Urinary bladder (tissue), 4 donors: ENCODE data around the gene C5AR2. TPM values are rescaled to one million over a fixed set of nuclear protein-coding genes. Genes with fewer than 3 reads are reported as not detected.
"Not testable (repeated sequence)": the region's sequence is repeated elsewhere in the genome, so short reads cannot be mapped to it uniquely, and the experiment has no call there.

Source experiments
- DNase-seq: peaks from one replicate; pipeline ENCODE4 v3.0.0-alpha.2; 2015; ENCODE audit errors: extremely low spot score
- H3K27ac ChIP-seq: one replicate; pipeline ENCODE4 v1.5.1; 2013; ENCODE audit warnings: low read depth, mild to moderate bottlenecking, moderate library complexity
- H3K36me3 ChIP-seq: one replicate; pipeline ENCODE4 v1.6.1; 2013; ENCODE audit warnings: mild to moderate bottlenecking, moderate library complexity; ENCODE audit not compliant: insufficient read depth
- H3K4me1 ChIP-seq: one replicate; pipeline ENCODE4 v1.6.1; 2013; ENCODE audit warnings: mild to moderate bottlenecking, moderate library complexity; ENCODE audit not compliant: insufficient read depth
- H3K4me3 ChIP-seq: one replicate; pipeline ENCODE4 v1.5.1; 2013; ENCODE audit warnings: low read depth, low read length
- WGBS: extraction: QIAGEN DNeasy Blood & Tissue Kit; methylation state at CpG from one replicate; pipeline ENCODE4 v1.1.7; 2013; 5-methylcytosine and 5-hydroxymethylcytosine counted together
- polyA plus RNA-seq: library from polyadenylated mRNA; stranded (reverse); fragments of 200-250 nt; gene quantifications from one replicate; pipeline ENCODE4 v1.2.3, GENCODE V29; 2013
- total RNA-seq: library from RNA; depleted of rRNA; stranded (reverse); fragments of >200 nt; gene quantifications from one replicate; pipeline ENCODE4 v1.2.3, GENCODE V29; 2014
- donor health status: healthy with polysubstance abuse.
- donor health status: healthy.

C5AR2 gene
- total and polyA plus RNA-seq, 2 donors: 0.85 to 4.9 TPM

DNA sequence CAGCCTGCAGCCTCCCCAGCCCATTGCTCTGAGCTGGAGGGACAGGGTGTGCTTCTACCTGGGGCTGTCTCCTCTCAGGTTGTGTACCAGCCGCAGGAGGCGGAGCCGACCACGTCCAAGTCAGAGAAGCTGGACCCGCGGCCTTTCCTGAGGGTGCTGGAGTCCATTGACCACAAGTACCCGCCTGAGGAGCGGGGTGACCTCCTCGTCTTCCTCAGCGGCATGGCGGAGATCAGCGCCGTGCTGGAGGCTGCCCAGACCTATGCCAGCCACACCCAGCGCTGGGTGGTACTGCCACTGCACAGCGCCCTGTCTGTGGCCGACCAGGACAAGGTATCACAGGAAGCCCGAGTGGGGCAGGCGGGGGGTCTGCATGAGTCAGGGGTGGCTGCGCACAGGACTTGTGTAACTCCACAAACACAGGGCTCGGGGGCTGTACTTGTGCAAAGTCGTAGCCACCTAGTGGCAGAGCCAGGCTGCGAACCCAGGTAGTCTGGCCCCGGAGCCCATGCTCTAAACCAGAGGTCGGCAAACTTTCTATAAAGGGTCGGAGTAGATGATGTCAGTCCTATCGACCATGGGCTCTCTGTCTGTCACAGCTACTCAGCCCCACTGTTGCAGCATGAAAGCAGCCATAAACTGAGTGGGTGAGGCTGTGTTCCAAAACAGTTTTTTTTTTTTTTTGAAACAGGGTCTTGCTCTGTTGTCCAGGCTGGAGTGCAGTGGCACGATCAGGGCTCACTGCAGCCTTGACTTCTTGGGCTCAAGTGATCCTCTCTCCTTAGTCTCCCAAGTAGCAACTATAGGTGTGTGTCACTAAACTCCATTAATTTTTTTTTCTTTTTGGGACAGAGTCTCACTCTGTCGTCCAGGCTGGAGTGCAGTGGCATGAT lies 26.1 kb downstream of the C5AR2 start:
- Histone ChIP-seq H3K36me3 (peaks cover 17% of the 10 kb centered on the region), H3K4me3 (no peak overlapping the region), H3K27ac (no peak overlapping the region), H3K4me1 (no peaks in the 10 kb centered on the region)
- no peak for DNase-seq
- 96% methylated on average over 28 of the region's 28 CpGs for WGBS

DNA sequence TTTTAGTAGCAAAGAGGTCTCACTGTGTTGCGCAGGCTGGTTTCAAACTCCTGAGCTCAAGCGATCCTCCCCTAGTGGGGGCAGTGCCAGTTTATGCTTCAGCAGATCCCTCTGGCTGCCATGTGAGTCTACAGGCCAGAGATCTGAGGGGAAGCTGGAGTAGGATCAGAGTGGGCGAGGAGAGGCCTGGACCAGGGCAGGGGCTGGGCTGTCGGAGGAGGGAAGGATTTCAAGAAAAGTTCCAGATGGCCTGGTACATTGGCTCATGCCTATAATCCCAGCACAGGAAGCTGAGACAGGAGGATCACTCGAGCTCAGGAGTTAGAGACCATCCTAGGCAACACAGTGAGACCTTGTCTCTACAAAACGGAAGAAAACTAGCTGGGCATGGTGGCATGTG lies 27.0 kb downstream of the C5AR2 start:
- DNase-seq: no peak
- Histone ChIP-seq H3K36me3 (peaks cover 15% of the 10 kb centered on the region), H3K4me1 (no peaks in the 10 kb centered on the region), H3K27ac (no peak overlapping the region), H3K4me3 (no peak overlapping the region)
- WGBS: 76% methylated on average over 6 of the region's 6 CpGs

DNA sequence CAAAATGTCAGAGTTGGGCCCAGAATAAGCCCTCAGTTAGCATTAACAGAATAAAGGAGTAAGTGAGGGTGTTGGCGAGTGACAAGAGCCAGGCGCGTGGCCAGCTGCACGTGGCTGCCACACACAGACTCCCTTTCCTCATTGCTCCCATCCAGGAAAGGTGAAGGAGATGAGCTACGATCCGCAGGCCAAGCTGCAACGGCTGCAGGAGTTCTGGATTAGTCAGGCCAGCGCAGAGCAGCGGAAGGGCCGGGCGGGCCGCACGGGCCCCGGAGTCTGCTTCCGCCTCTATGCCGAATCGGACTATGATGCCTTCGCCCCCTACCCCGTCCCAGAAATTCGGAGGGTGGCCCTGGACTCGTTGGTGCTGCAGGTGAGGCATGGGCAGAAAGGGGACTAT lies 30.3 kb downstream of the C5AR2 start:
- Histone ChIP-seq H3K4me1 (no peaks in the 10 kb centered on the region), H3K36me3 (peaks cover 11% of the 10 kb centered on the region), H3K27ac (no peak overlapping the region), H3K4me3 (no peak overlapping the region)
- 93% methylated on average over 21 of the region's 21 CpGs for WGBS
- DNase-seq: no peak

DNA sequence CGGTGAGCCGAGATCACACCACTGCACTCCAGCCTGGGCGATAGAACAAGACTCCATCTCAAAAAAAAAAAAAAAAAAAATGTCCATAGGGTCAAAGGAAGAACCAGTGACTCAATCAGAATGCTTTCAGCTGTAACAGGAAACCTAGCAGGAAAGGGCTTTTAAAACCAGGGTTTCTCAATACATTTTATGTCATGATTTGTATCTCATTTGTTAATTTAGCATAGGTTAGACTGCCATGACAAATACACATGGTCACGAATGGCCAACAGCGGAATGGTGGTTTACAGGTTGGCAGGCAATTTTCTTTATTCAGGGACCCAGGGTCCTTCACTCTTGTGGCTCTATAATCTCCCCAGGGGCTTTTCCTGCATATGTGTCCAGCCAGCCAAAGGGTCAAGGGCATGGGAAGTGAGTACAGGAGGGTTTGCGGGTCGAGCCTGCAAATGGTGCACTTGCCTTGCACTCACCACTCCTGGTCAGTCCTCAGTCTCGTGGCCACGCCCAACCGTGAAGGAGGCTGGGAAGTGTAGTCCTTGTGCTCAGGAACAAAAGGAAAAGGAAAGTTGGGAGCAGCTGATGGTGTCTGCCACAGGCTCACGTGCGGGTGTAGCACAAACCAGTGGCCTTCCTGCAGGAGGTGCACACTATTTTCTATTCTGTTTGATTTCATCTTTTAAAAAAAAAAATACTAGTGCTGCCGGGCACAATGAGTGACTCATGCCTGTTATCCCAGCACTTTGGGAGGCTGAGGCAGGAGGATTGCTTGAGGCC lies 32.0 kb downstream of the C5AR2 start:
- H3K36me3 ChIP-seq: peaks cover 7% of the 10 kb centered on the region
- DNase-seq: no peak
- no peak overlapping the region for H3K27ac ChIP-seq
- 88% methylated on average over 13 of the region's 13 CpGs for WGBS
- H3K4me1 ChIP-seq: no peaks in the 10 kb centered on the region
- H3K4me3 ChIP-seq: no peak overlapping the region

DNA sequence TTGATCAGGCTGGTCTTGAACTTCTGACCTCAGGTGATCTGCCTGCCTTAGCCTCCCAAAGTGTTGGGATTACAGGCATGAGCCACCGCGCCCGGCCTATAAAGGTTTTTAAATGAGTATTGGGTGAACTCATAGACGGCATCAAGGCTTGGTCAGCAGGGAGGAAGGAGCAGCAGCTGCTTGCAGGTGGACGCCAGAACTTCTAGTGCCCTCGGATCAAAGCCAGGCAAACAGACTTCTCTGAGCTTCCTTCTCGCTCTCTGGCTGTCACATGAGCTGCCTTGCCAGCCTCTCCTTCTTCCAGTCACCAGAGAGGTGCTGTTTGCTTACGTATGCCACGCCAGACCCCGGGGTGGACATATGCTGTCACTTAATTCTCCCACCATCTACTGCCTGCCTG lies 33.5 kb downstream of the C5AR2 start:
- H3K4me1 ChIP-seq, H3K36me3 ChIP-seq, H3K27ac ChIP-seq, DNase-seq, H3K4me3 ChIP-seq: not testable (repeated sequence)
- 83% methylated on average over 10 of the region's 10 CpGs for WGBS

DNA sequence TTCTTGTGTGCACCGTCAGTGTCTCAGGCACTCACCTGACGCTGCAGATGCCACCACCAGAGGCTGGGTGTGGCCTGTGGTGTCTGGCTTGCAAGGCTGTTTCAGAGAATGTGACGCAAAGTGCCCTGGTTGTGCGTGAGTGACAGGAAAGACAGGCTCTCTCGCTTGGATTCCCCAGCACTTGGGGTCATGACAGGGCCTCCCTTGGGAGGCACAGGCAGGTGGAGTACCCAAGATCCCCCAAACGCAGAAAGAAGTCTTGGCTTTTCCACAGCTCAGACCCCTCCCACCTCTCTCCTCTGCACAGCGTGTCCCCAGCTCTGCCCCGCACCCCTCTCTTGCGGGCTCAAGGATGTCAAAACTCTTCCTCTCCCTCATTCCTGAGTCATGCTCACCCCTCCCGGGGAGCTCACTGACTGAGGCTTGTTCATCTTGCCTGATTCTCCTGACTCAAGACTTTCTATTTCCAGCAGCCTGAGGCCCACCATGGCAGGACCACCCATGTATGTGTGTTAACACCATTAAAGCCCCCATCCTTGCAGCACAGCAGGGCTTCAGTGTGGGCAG lies 38.2 kb downstream of the C5AR2 start:
- Histone ChIP-seq H3K4me1 (no peaks in the 10 kb centered on the region), H3K36me3 (peaks cover 5% of the 10 kb centered on the region), H3K4me3 (no peak overlapping the region), H3K27ac (no peak overlapping the region)
- 77% methylated on average over 10 of the region's 10 CpGs for WGBS
- DNase-seq: no peak

DNA sequence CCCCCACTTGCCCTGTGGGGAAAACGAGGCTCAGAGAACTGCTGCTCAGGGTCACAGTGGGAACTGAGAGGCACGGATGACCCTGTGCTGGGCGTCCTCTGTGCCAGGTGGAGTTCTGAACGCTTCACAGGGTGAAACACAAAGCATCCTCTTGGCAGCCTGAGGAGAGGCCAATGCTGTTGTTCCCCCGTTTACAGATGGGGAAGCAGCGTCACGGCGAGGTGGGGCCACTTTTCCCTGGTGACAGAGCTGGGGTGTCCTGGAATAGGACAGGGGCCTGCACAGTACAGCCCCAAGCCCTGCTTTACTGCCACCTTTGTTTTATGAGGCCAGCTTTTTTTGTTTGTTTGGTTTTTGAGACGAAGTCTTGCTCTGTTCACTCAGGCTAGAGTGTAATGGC lies 39.3 kb downstream of the C5AR2 start:
- Histone ChIP-seq H3K27ac (no peak overlapping the region), H3K4me1 (no peaks in the 10 kb centered on the region), H3K36me3 (peaks cover 7% of the 10 kb centered on the region), H3K4me3 (no peak overlapping the region)
- DNase-seq: no peak
- 91% methylated on average over 9 of the region's 9 CpGs for WGBS

DNA sequence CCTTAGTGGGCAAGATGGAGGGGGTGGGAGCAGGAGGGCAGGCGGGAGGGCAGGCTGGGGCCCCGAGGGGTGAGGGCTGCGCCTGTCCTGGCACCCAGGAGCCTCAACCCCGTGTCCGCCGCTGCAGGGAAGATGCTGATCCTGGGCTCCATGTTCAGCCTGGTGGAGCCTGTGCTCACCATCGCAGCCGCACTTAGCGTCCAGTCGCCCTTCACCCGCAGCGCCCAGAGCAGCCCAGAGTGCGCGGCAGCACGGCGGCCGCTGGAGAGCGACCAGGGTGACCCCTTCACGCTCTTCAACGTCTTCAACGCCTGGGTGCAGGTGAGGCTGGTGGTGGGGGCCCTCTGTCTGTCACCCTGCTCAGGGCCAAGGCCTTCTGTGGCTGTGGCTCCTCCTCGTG lies 40.6 kb downstream of the C5AR2 start:
- H3K4me3 ChIP-seq: no peak overlapping the region
- no peaks in the 10 kb centered on the region for H3K4me1 ChIP-seq
- H3K27ac ChIP-seq: no peak overlapping the region
- peaks cover 13% of the 10 kb centered on the region for H3K36me3 ChIP-seq
- WGBS: 94% methylated on average over 22 of the region's 22 CpGs
- no peak for DNase-seq

DNA sequence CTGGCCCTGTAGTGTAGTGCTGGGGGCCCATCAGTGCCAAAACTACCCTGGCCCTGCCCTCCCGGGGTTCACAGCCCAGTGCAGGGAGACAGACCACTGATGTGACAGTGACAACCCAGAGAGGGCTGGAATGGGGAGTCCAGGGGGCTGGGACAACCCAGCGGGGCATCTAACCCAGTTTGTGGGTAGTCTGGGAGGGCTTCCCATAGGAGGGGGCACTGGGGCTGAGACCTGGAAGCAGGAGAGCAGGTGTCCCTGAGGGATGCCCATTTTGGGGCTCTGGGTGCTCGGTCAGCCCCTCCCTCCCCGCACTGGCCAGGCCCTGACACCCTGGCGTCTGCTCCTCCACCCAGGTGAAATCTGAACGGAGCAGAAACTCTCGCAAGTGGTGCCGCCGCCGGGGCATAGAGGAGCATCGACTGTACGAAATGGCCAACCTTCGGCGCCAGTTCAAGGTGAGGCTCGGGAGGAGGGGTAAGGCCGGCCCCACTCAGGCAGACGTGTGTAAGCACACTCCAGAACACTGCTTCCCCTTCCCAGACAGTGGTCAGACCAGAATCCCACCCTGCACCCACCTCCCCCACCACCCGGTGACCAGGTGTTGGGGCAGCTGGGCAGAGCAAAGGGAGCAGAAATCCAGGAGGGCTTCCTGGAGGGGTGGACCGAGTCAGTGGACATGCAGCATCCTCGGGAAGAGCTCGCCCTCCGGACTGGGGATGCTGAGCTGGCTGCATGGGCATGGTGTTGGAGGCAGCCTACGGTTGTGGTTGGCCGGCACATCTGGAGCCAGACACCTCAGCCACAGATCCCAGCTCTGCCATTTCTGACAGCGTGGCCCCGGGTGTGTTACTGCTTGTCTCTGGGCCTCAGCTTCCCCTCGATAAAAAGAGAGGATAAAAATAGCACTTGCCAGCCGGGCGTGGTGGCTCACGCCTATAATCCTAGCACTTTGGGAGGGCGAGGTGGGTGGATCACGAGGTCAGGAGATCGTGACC lies 41.6 kb downstream of the C5AR2 start:
- Histone ChIP-seq H3K36me3 (peaks cover 13% of the 10 kb centered on the region), H3K4me1 (no peaks in the 10 kb centered on the region), H3K4me3 (no peak overlapping the region), H3K27ac (no peak overlapping the region)
- WGBS: 91% methylated on average over 33 of the region's 33 CpGs
- DNase-seq: no peak

DNA sequence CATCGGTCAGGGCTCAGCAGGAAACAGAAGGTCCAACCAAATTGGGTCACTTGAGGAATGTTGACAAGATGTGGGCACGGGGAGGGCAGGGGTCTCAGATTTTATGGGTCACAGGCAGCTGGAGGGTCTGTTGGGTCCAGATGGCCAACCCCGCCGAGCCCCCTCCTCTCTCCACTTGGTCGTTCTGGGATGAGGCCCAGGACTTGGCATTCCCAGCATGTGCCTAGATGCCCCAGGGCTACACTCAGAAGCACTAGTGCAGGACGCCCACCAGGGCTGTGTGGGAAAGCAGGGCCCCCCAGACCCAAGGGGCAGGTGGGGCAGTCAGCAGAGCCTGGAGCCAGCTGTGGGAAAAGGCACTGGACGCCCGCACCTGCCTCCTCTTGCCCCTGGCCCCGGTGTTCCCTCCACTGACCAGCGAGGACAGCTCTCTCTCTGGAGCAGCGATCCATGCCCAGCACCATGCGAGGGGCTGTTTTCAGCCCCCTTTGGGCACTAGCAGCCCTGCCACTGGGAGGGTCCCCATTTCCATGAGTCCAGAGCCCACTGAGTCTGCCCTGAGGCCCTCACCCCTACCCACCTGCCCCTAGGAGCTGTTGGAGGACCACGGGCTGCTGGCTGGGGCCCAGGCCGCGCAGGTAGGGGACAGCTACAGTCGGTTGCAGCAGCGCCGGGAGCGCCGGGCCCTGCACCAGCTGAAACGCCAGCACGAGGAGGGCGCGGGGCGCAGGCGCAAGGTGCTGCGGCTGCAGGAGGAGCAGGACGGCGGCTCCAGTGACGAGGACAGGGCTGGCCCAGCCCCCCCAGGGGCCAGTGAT lies 43.1 kb downstream of the C5AR2 start:
- WGBS: 93% methylated on average over 30 of the region's 30 CpGs
- H3K4me3 ChIP-seq: no peak overlapping the region
- H3K36me3 ChIP-seq: peaks cover 13% of the 10 kb centered on the region
- no peaks in the 10 kb centered on the region for H3K4me1 ChIP-seq
- no peak for DNase-seq
- H3K27ac ChIP-seq: no peak overlapping the region

DNA sequence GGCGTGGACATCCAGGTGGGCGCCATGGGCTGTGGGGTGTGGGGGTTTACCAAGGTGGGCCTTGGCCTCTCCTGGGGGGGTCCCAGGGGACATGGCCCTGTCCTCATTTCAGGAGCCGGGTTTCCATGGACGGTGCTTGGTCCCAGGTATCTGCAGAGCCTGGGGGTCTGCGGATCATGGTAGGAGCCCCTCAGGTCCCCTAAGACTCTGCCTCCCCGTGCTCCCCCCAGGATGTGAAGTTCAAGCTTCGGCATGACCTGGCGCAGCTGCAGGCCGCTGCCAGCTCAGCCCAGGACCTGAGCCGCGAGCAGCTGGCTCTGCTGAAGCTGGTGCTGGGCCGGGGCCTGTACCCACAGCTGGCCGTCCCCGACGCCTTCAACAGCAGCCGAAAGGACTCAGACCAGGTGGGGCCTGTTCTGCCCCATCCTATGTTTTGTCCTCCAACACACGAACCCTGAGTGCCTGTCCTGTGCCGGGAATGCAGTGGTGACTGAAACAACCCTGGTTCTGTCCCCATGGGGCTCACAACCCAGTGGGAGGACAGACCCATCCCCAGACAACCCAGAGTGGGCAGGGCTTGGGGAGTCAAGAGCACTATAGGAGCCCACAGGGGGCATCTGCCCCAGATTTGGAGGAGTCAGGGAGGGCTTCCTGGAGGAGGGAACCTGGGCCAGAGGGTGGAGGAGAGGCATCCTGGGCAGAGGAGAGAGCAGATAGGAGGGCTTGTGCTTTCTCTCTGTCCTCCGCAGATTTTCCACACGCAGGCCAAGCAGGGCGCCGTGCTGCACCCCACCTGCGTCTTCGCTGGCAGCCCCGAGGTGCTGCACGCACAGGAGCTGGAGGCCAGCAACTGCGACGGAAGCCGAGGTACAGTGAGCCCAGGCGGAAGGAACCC lies 44.0 kb downstream of the C5AR2 start:
- Histone ChIP-seq H3K4me1 (no peaks in the 10 kb centered on the region), H3K36me3 (peaks cover 13% of the 10 kb centered on the region), H3K27ac (no peak overlapping the region), H3K4me3 (no peak overlapping the region)
- DNase-seq: no peak
- WGBS: 96% methylated on average over 30 of the region's 30 CpGs
